ENCODE measurements around the gene RNF224.

RNF224 gene

GRCh38 chr9:137186385-137186784 is 40.9 kb upstream of the RNF224 start:
- Histone ChIP-seq H3K9ac (ENCODE audit: low read length in 2 of 2) (no peak overlapping the region), H3K27me3 (ENCODE audit: control insufficient read depth in 1 of 2, insufficient read depth in 2 of 2, low read length in 2 of 2) (no peaks in the 10 kb centered on the region), H3K4me1 (ENCODE audit: control insufficient read depth, insufficient read depth, low read length) (peaks cover 50% of the 10 kb centered on the region), H3K27ac (ENCODE audit: low read length) (no peak overlapping the region), H3K36me3 (ENCODE audit: control insufficient read depth in 2 of 2, insufficient read depth in 2 of 2, low read length in 2 of 2) (peaks cover 25 to 43% of the 10 kb centered on the region in 2 donors), H3K9me3 (ENCODE audit: control insufficient read depth in 2 of 2, low read length in 2 of 2) (no peaks in the 10 kb centered on the region), H3K4me3 (ENCODE audit: low read length in 2 of 2) (peak overlapping the region; percentile 96 to 98)

- Histone ChIP-seq H3K4me3 (ENCODE audit: low read length in 2 of 2) (peak overlapping the region; percentile 96 to 98), H3K9me3 (ENCODE audit: control insufficient read depth in 2 of 2, low read length in 2 of 2) (no peaks in the 10 kb centered on the region), H3K36me3 (ENCODE audit: control insufficient read depth in 2 of 2, insufficient read depth in 2 of 2, low read length in 2 of 2) (peaks cover 25 to 40% of the 10 kb centered on the region in 2 donors), H3K4me1 (ENCODE audit: control insufficient read depth, insufficient read depth, low read length) (peaks cover 55% of the 10 kb centered on the region), H3K27me3 (ENCODE audit: control insufficient read depth in 1 of 2, insufficient read depth in 2 of 2, low read length in 2 of 2) (no peaks in the 10 kb centered on the region), H3K9ac (ENCODE audit: low read length in 2 of 2) (peak overlapping the region; percentile 81 to 89), H3K27ac (ENCODE audit: low read length) (no peak overlapping the region)
These were observed 39.9 kb upstream of the RNF224 start for GRCh38 chr9:137187386-137187785.

GRCh38 chr9:137188086-137188489 is 39.2 kb upstream of the RNF224 start:
- H3K27me3 ChIP-seq (ENCODE audit: control insufficient read depth in 1 of 2, insufficient read depth in 2 of 2, low read length in 2 of 2), result no peaks in the 10 kb centered on the region
- H3K36me3 ChIP-seq (ENCODE audit: control insufficient read depth in 2 of 2, insufficient read depth in 2 of 2, low read length in 2 of 2), result peaks cover 23 to 33% of the 10 kb centered on the region in 2 donors
- H3K9ac ChIP-seq (ENCODE audit: low read length in 2 of 2), result peak overlapping the region; percentile 81 to 89
- H3K27ac ChIP-seq (ENCODE audit: low read length), result peak overlapping the region; percentile 84
- H3K9me3 ChIP-seq (ENCODE audit: control insufficient read depth in 2 of 2, low read length in 2 of 2), result no peaks in the 10 kb centered on the region
- H3K4me3 ChIP-seq (ENCODE audit: low read length in 2 of 2), result peak overlapping the region; percentile 96 to 98
- peaks cover 55% of the 10 kb centered on the region for H3K4me1 ChIP-seq (ENCODE audit: control insufficient read depth, insufficient read depth, low read length)

- Histone ChIP-seq H3K27ac (ENCODE audit: low read length) (peak within 1 kb of the TSS; percentile 84), H3K4me3 (ENCODE audit: low read length in 2 of 2) (peak within 1 kb of the TSS; percentile 96 to 98), H3K27me3 (ENCODE audit: control insufficient read depth in 1 of 2, insufficient read depth in 2 of 2, low read length in 2 of 2) (no peaks in the 10 kb centered on the region), H3K9me3 (ENCODE audit: control insufficient read depth in 2 of 2, low read length in 2 of 2) (no peaks in the 10 kb centered on the region), H3K4me1 (ENCODE audit: control insufficient read depth, insufficient read depth, low read length) (peaks cover 55% of the 10 kb centered on the region), H3K36me3 (ENCODE audit: control insufficient read depth in 2 of 2, insufficient read depth in 2 of 2, low read length in 2 of 2) (peaks cover 17 to 28% of the 10 kb centered on the region in 2 donors), H3K9ac (ENCODE audit: low read length in 2 of 2) (peak within 1 kb of the TSS; percentile 81 to 89)
These were observed 38.6 kb upstream of the RNF224 start, which contains the start of the genes ANAPC2 and SSNA1 for GRCh38 chr9:137188490-137189296. Gene ANAPC2 (minus strand): TSS chr9:137188560. CDS start chr9:137188532, 28 bp downstream. Gene SSNA1 (plus strand): TSS chr9:137188676. CDS start chr9:137188727, 51 bp downstream.

- peaks cover 13 to 18% of the 10 kb centered on the region in 2 donors for H3K36me3 ChIP-seq (ENCODE audit: control insufficient read depth in 2 of 2, insufficient read depth in 2 of 2, low read length in 2 of 2)
- peak overlapping the region; percentile 84 for H3K27ac ChIP-seq (ENCODE audit: low read length)
- peak overlapping the region; percentile 96 to 98 for H3K4me3 ChIP-seq (ENCODE audit: low read length in 2 of 2)
- H3K9me3 ChIP-seq (ENCODE audit: control insufficient read depth in 2 of 2, low read length in 2 of 2), result no peaks in the 10 kb centered on the region
- H3K27me3 ChIP-seq (ENCODE audit: control insufficient read depth in 1 of 2, insufficient read depth in 2 of 2, low read length in 2 of 2), result no peaks in the 10 kb centered on the region
- peak overlapping the region; percentile 81 to 89 for H3K9ac ChIP-seq (ENCODE audit: low read length in 2 of 2)
- H3K4me1 ChIP-seq (ENCODE audit: control insufficient read depth, insufficient read depth, low read length), result peaks cover 55% of the 10 kb centered on the region
These were observed 37.7 kb upstream of the RNF224 start for GRCh38 chr9:137189297-137190295.

GRCh38 chr9:137190315-137190856 is 36.9 kb upstream of the RNF224 start:
- Histone ChIP-seq H3K27me3 (ENCODE audit: control insufficient read depth in 1 of 2, insufficient read depth in 2 of 2, low read length in 2 of 2) (no peaks in the 10 kb centered on the region), H3K4me3 (ENCODE audit: low read length in 2 of 2) (no peak overlapping the region), H3K4me1 (ENCODE audit: control insufficient read depth, insufficient read depth, low read length) (peaks cover 53% of the 10 kb centered on the region), H3K27ac (ENCODE audit: low read length) (no peak overlapping the region), H3K9me3 (ENCODE audit: control insufficient read depth in 2 of 2, low read length in 2 of 2) (no peaks in the 10 kb centered on the region), H3K9ac (ENCODE audit: low read length in 2 of 2) (peak overlapping the region in 1 of 2 donors; percentile 36), H3K36me3 (ENCODE audit: control insufficient read depth in 2 of 2, insufficient read depth in 2 of 2, low read length in 2 of 2) (peaks cover 13 to 15% of the 10 kb centered on the region in 2 donors)

- Histone ChIP-seq H3K36me3 (ENCODE audit: control insufficient read depth in 2 of 2, insufficient read depth in 2 of 2, low read length in 2 of 2) (peaks cover 8 to 9% of the 10 kb centered on the region in 2 donors), H3K9me3 (ENCODE audit: control insufficient read depth in 2 of 2, low read length in 2 of 2) (no peaks in the 10 kb centered on the region), H3K27ac (ENCODE audit: low read length) (no peak overlapping the region), H3K9ac (ENCODE audit: low read length in 2 of 2) (no peak overlapping the region), H3K4me1 (ENCODE audit: control insufficient read depth, insufficient read depth, low read length) (peaks cover 46% of the 10 kb centered on the region), H3K27me3 (ENCODE audit: control insufficient read depth in 1 of 2, insufficient read depth in 2 of 2, low read length in 2 of 2) (no peaks in the 10 kb centered on the region), H3K4me3 (ENCODE audit: low read length in 2 of 2) (no peak overlapping the region)
These were observed 36.1 kb upstream of the RNF224 start for GRCh38 chr9:137191245-137191644.

- Histone ChIP-seq H3K36me3 (ENCODE audit: control insufficient read depth in 2 of 2, insufficient read depth in 2 of 2, low read length in 2 of 2) (peaks cover 6 to 7% of the 10 kb centered on the region in 2 donors), H3K27me3 (ENCODE audit: control insufficient read depth in 1 of 2, insufficient read depth in 2 of 2, low read length in 2 of 2) (no peaks in the 10 kb centered on the region), H3K9ac (ENCODE audit: low read length in 2 of 2) (no peak overlapping the region), H3K4me3 (ENCODE audit: low read length in 2 of 2) (no peak overlapping the region), H3K9me3 (ENCODE audit: control insufficient read depth in 2 of 2, low read length in 2 of 2) (no peaks in the 10 kb centered on the region), H3K27ac (ENCODE audit: low read length) (no peak overlapping the region), H3K4me1 (ENCODE audit: control insufficient read depth, insufficient read depth, low read length) (peaks cover 40% of the 10 kb centered on the region)
These were observed 35.4 kb upstream of the RNF224 start for GRCh38 chr9:137191691-137192447.

GRCh38 chr9:137192448-137192780 is 34.9 kb upstream of the RNF224 start:
- Histone ChIP-seq H3K27me3 (ENCODE audit: control insufficient read depth in 1 of 2, insufficient read depth in 2 of 2, low read length in 2 of 2) (no peaks in the 10 kb centered on the region), H3K27ac (ENCODE audit: low read length) (no peak overlapping the region), H3K4me1 (ENCODE audit: control insufficient read depth, insufficient read depth, low read length) (peaks cover 36% of the 10 kb centered on the region), H3K9me3 (ENCODE audit: control insufficient read depth in 2 of 2, low read length in 2 of 2) (no peaks in the 10 kb centered on the region), H3K4me3 (ENCODE audit: low read length in 2 of 2) (no peak overlapping the region), H3K36me3 (ENCODE audit: control insufficient read depth in 2 of 2, insufficient read depth in 2 of 2, low read length in 2 of 2) (peaks cover 2 to 5% of the 10 kb centered on the region in 2 donors), H3K9ac (ENCODE audit: low read length in 2 of 2) (no peak overlapping the region)

- Histone ChIP-seq H3K4me3 (ENCODE audit: low read length in 2 of 2) (no peak overlapping the region), H3K27ac (ENCODE audit: low read length) (no peak overlapping the region), H3K27me3 (ENCODE audit: control insufficient read depth in 1 of 2, insufficient read depth in 2 of 2, low read length in 2 of 2) (no peaks in the 10 kb centered on the region), H3K9me3 (ENCODE audit: control insufficient read depth in 2 of 2, low read length in 2 of 2) (no peaks in the 10 kb centered on the region), H3K36me3 (ENCODE audit: control insufficient read depth in 2 of 2, insufficient read depth in 2 of 2, low read length in 2 of 2) (peaks cover 2 to 5% of the 10 kb centered on the region in 2 donors), H3K4me1 (ENCODE audit: control insufficient read depth, insufficient read depth, low read length) (peaks cover 36% of the 10 kb centered on the region), H3K9ac (ENCODE audit: low read length in 2 of 2) (no peak overlapping the region)
These were observed 34.4 kb upstream of the RNF224 start for GRCh38 chr9:137192859-137193258.
